A673 (cell line): ENCODE data around the gene SYNE2. TPM values are rescaled to one million over a fixed set of nuclear protein-coding genes. Genes with fewer than 3 reads are reported as not detected.

Experiments used
- BruUV-seq: library from RNA; stranded (reverse); fragments of 400-500 nt; replicated peaks from 2 replicates; lab custom pipeline; 2021; lab: Mats Ljungman, UMichigan
- CTCF ChIA-PET: fragments of 300-600 bp; sonication (Branson Sonifier 250); formaldehyde crosslinking; loops from one replicate; lab custom pipeline; 2022; ENCODE audit warnings: antibody characterized with exemption; lab: Charles Lee
- POLR2A ChIA-PET: fragments of 300-600 bp; sonication (Branson Sonifier 250); formaldehyde crosslinking; loops from one replicate; lab custom pipeline; 2022; ENCODE audit warnings: antibody characterized with exemption; ENCODE audit not compliant: low non-redundant PET; lab: Charles Lee
- DNase-seq: peaks from one replicate; pipeline ENCODE4 v3.0.0-alpha.2; 2015; ENCODE audit warnings: low spot score
- H3K27ac ChIP-seq: fragments of 200-600 bp; sonication (generic); 2 replicates; pipeline ENCODE4 v1.5.1; 2016; ENCODE audit warnings: mixed run types, low read depth, mild to moderate bottlenecking, mixed read lengths, antibody characterized with exemption, low read length; ENCODE audit not compliant: poor library complexity, severe bottlenecking
- H3K27me3 ChIP-seq: fragments of 200-600 bp; sonication (generic); replicated peaks from 2 replicates; pipeline ENCODE4 v1.6.1; 2017; ENCODE audit warnings: mixed run types, low read depth, mild to moderate bottlenecking, mixed read lengths, antibody characterized with exemption, low read length; ENCODE audit not compliant: insufficient read depth, poor library complexity
- H3K36me3 ChIP-seq: fragments of 200-600 bp; sonication (generic); 2 replicates; pipeline ENCODE4 v1.6.1; 2016; ENCODE audit warnings: mixed run types, mild to moderate bottlenecking, mixed read lengths, antibody characterized with exemption, low read length; ENCODE audit not compliant: insufficient read depth, poor library complexity, severe bottlenecking
- H3K4me1 ChIP-seq: fragments of 200-600 bp; sonication (generic); 2 replicates; pipeline ENCODE4 v1.6.1; 2017; ENCODE audit warnings: mixed run types, mild to moderate bottlenecking, mixed read lengths, antibody characterized with exemption, low read length; ENCODE audit not compliant: insufficient read depth, poor library complexity, severe bottlenecking
- H3K4me3 ChIP-seq: fragments of 200-600 bp; sonication (generic); 2 replicates; pipeline ENCODE4 v1.5.1; 2016; ENCODE audit warnings: low read depth, mixed run types, mild to moderate bottlenecking, mixed read lengths, low read length; ENCODE audit not compliant: poor library complexity, severe bottlenecking
- H3K9me3 ChIP-seq: fragments of 200-600 bp; sonication (generic); 2 replicates; pipeline ENCODE4 v1.6.1; 2016; ENCODE audit warnings: mixed run types, low read depth, mild to moderate bottlenecking, mixed read lengths, antibody characterized with exemption, low read length; ENCODE audit not compliant: poor library complexity, severe bottlenecking
- EZH2 ChIP-seq: fragments of 200-600 bp; sonication (generic); IDR thresholded peaks from 2 replicates; pipeline ENCODE4 v1.6.1; 2017; ENCODE audit warnings: borderline replicate concordance, low read depth, mild to moderate bottlenecking, mixed read lengths, antibody characterized with exemption, low read length; ENCODE audit not compliant: poor library complexity, severe bottlenecking
- intact Hi-C: fragments of 100-400 bp; cut with micrococcal nuclease; formaldehyde crosslinking; loops from one replicate; pipeline ENCODE4 v1.10.0; 2022; ENCODE audit not compliant: unreplicated experiment
- total RNA-seq: library from RNA; stranded (reverse); gene quantifications from 2 replicates; pipeline ENCODE4 v1.2.3, GENCODE V29; 2021
- TF ChIP-seq, protein P1 (sequence below): fragments of 300-800, 200-600 bp; sonication (generic); conservative IDR thresholded peaks from 2 replicates; pipeline ENCODE4 v1.5.1; 2017; ENCODE audit warnings: low read depth, mild to moderate bottlenecking, antibody characterized with exemption, low read length, moderate library complexity, mixed read lengths

Gene SYNE2
- total RNA-seq, 1 experiment from 2014 or later, result 68.2 TPM

DNA sequence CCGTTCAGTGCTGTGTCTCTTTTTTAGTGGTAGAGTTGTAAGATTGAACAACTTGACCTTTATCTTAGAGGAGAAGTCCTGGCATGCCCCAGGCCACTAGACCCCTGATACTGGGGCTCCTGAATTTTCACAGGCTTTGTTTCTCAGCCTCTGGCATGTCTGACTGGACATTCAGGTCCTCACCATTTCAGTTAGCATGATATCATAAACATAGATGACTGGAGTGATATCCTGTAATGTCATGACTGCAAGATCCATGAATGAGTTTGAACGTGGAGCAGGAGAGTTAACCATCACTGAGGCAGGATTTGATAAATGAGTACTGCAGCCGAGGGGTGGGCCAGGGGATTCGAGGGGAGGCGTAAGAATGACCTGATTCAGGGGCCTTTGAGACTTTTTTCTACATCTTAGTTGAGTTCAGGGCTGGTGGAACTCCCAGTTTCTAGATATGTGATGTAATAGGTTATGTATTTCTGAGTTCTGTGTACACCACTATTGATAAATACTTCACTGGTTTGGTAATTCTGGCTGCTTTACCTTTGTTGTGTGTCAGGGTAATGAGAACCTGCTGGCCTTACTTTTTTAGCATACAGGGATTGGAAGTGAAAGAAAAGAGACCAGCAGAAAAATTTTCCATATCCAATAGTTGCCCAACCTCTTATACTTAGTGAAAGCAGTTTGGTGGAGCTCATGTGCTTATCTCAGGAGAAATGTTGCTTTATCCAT, 217.0 kb downstream of the SYNE2 start:
- Histone ChIP-seq H3K4me3 (no peak overlapping the region), H3K9me3 (no peaks in the 10 kb centered on the region), H3K4me1 (no peaks in the 10 kb centered on the region), H3K27ac (no peak overlapping the region), H3K27me3 (no peaks in the 10 kb centered on the region), H3K36me3 (peaks cover 8% of the 10 kb centered on the region)
- no peak for DNase-seq
- ChIA-PET POLR2A (no interaction called here), CTCF (no interaction called here)
- TF ChIP-seq EZH2, result no peak
- TF ChIP-seq, protein P1, sequence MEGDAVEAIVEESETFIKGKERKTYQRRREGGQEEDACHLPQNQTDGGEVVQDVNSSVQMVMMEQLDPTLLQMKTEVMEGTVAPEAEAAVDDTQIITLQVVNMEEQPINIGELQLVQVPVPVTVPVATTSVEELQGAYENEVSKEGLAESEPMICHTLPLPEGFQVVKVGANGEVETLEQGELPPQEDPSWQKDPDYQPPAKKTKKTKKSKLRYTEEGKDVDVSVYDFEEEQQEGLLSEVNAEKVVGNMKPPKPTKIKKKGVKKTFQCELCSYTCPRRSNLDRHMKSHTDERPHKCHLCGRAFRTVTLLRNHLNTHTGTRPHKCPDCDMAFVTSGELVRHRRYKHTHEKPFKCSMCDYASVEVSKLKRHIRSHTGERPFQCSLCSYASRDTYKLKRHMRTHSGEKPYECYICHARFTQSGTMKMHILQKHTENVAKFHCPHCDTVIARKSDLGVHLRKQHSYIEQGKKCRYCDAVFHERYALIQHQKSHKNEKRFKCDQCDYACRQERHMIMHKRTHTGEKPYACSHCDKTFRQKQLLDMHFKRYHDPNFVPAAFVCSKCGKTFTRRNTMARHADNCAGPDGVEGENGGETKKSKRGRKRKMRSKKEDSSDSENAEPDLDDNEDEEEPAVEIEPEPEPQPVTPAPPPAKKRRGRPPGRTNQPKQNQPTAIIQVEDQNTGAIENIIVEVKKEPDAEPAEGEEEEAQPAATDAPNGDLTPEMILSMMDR, result no peak
- no TSS peak for BruUV-seq
- intact Hi-C loops, result no loop called here

DNA sequence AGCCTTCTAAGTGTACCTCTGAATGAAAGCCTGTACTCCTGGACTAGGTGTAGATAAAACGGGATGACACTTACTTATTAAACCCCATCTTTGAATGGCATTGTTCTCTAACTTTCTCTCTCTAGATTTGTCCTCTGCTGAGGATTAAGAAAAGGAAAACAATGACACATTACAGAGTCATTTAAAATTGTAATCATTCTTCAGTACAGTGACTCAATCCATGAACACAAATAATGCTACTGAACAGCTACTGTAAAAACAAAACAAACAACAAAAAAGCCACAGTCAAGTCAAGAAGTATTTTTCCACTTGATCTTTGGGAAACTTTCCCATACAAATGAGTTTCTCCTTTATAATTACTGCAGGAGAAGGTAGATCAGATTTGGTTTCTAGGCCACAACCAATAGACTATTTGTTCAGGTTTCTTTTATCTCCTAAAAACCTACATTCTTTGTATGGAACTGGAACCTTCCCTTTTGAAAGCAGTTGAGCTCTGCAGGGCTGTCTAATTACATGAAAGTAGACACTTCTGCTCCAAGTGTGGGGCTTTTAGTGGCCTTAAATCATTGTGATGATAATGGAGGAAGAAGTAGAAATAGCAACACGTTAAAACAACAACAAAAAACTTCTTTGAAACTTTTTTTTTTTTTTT, 222.3 kb downstream of the SYNE2 start:
- ChIA-PET POLR2A (no interaction called here), CTCF (no interaction called here)
- Histone ChIP-seq H3K9me3 (no peaks in the 10 kb centered on the region), H3K36me3 (peaks cover 9% of the 10 kb centered on the region), H3K4me1 (no peaks in the 10 kb centered on the region), H3K27me3 (no peaks in the 10 kb centered on the region), H3K4me3 (no peak overlapping the region), H3K27ac (no peak overlapping the region)
- BruUV-seq, result no TSS peak
- TF ChIP-seq EZH2, result no peak
- TF ChIP-seq, protein P1, result no peak
- intact Hi-C loops, result no loop called here
- no peak for DNase-seq

DNA sequence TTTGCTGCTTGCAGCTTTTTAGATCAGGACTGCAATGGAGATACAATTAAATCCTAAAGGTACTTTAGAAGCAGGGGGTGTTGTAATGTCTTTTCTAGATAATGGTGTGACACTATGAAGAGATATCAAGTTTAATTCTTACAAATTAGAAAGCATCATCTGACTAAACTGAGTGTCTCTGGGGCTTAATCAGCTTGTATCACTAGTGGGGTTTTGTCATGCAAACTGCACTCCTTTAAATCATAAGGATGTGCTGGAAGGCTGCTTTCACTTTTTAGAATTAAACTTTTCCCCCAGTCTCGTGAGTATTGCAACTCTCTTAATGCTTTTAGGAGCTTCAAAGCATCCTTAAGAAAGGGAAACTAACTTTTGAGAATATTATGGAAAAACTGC, 222.8 kb downstream of the SYNE2 start:
- Histone ChIP-seq H3K27ac (no peak overlapping the region), H3K4me3 (no peak overlapping the region), H3K36me3 (peaks cover 9% of the 10 kb centered on the region), H3K4me1 (no peaks in the 10 kb centered on the region), H3K27me3 (no peaks in the 10 kb centered on the region), H3K9me3 (no peaks in the 10 kb centered on the region)
- no peak for DNase-seq
- intact Hi-C loops, result no loop called here
- no TSS peak for BruUV-seq
- TF ChIP-seq, protein P1, result no peak
- no peak for TF ChIP-seq EZH2
- ChIA-PET POLR2A (no interaction called here), CTCF (no interaction called here)
